HFF-Myc (cell line): Measurements from ENCODE around the gene HEPACAM.
"Not testable (repeated sequence)": the region's sequence is repeated elsewhere in the genome, so short reads cannot be mapped to it uniquely, and the experiment has no call there.

Experiments
- DNase-seq: peaks from one replicate; pipeline ENCODE4 v3.0.0-alpha.2; 2011; ENCODE audit warnings: low read depth; ENCODE audit errors: extremely low read depth
- H3K4me3 ChIP-seq: replicated peaks from 2 replicates; pipeline ENCODE4 v1.5.1; 2011; ENCODE audit warnings: low read depth, mild to moderate bottlenecking, control low read depth, low read length
- TF ChIP-seq, protein P1 (sequence below): IDR thresholded peaks from 2 replicates; pipeline ENCODE4 v1.5.1; 2012; ENCODE audit warnings: mild to moderate bottlenecking, low read depth, low read length, control low read depth; ENCODE audit errors: missing control alignments

The HEPACAM gene

DNA sequence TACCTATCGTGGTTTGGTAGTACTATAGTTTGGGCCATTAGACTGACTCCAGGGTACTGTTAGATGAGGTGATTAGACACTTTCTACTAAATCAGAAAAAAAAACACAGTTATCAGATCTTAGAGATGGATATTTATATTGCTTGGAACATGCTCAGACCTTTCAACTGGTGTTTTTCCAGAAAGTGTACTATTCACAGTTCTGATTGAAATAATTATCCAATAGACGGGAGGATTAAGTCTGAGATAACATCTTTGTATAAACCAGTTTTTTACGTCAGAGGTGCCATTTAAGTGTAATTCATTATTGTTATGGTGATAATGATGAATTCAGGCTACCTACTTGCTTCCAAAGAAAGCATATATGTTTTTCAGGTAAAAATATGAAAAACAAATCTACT lies 40.7 kb upstream of the HEPACAM start:
- DNase-seq, result no peak
- no peak overlapping the region for H3K4me3 ChIP-seq
- TF ChIP-seq, protein P1, sequence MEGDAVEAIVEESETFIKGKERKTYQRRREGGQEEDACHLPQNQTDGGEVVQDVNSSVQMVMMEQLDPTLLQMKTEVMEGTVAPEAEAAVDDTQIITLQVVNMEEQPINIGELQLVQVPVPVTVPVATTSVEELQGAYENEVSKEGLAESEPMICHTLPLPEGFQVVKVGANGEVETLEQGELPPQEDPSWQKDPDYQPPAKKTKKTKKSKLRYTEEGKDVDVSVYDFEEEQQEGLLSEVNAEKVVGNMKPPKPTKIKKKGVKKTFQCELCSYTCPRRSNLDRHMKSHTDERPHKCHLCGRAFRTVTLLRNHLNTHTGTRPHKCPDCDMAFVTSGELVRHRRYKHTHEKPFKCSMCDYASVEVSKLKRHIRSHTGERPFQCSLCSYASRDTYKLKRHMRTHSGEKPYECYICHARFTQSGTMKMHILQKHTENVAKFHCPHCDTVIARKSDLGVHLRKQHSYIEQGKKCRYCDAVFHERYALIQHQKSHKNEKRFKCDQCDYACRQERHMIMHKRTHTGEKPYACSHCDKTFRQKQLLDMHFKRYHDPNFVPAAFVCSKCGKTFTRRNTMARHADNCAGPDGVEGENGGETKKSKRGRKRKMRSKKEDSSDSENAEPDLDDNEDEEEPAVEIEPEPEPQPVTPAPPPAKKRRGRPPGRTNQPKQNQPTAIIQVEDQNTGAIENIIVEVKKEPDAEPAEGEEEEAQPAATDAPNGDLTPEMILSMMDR, result no peak

DNA sequence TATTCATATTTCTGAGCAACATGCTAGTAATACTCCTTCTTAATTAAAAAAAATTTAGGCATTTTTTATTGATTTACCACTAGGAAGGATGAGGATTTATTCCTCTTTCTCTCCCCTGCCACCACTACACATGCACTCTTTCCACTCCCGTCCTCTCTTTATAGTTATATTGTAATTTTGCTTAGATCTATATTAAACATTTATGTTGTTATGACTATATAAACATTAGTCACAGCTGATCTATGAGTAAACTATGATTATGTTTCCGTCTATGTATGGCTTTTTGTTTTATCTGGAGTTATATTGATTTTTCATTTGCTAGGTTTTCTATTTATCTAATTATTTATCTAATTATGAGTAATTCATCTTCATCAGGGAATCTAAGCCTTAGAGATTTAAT lies 36.0 kb upstream of the HEPACAM start:
- no peak for DNase-seq
- TF ChIP-seq, protein P1, result no peak
- no peak overlapping the region for H3K4me3 ChIP-seq

DNA sequence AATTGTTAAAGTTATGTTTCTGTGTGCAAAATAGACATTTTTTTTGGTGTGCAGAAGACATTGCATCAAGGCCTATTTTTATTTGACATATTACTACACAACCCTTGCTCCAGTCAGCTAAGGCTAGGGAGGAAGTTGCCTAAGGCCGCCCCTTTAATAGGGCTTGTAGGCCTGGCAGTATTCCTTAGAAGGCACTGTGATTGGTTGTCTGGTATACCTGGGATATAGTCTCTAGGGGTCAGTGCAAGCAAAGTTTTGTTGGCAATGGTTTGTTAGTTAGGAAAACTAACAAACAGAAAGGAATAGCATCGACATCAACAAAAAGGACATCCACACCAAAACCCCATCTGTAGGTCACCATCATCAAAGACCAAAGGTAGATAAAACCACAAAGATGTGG lies 35.1 kb upstream of the HEPACAM start:
- TF ChIP-seq, protein P1, result no peak
- no peak for DNase-seq
- H3K4me3 ChIP-seq, result no peak overlapping the region

DNA sequence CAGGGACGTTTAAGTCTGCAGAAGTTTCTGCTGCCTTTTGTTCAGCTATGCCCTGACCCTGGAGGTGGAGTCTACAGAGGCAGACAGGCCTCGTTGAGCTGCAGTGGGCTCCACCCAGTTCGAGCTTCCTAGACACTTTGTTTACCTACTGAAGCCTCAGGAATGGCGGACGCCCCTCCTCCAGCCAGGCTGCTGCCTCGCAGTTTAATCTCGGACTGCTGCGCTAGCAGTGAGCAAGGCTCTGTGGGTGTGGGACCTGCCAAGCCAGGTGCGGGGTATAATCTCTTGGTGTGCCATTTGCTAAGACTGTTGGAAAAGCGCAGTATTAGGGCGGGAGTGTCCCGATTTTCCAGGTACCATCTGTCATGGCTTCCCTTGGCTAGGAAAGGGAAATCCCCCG lies 32.4 kb upstream of the HEPACAM start:
- H3K4me3 ChIP-seq, DNase-seq: not testable (repeated sequence)

DNA sequence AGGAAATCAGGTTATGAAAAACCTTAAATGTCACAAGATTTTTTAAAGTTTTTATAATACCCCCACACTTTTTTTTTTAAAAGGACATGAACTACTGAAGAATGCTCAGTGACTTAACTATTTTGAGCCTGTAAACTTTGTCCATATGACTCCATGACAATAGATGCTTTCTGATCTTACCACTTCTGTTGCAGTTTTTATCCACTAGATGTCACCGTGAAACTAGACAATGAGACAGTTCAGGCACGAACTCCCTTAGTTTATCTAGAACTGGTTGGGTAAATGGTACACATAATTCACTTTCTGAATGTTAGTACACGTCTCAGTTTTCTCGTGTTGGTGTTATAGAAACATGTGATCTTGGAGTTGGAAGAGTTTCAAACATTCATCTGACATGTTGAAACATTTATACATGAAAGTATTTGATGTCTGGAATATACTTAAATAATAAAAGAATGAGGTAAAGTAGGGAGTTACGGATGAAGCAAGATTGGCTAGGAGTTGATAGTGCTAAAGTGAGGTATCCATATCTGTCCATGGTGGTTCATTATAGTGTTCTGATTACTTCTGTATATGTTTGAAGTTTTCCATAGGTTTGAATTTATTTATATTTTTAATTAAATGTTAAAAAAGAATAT lies 26.2 kb upstream of the HEPACAM start:
- TF ChIP-seq, protein P1, result peak; percentile 61
- H3K4me3 ChIP-seq, result no peak overlapping the region
- DNase-seq, result peak; percentile 75

DNA sequence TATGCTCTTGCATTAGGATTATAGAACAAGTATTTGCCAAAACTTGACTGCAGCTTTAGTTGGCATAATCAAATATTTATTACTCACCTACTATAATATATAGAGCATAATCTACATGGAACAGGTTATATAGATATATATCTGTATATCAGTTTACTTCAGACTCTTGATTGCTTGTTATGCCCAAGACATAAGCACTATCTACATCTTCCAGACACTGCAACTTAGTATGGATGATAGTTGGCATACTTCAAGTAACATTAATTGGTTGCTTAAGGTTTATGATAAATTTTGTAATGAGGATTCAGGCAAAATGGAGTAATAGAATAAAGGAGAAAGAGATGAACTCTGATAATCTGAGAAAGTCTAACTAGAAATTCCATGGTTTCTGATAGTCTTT lies 19.2 kb upstream of the HEPACAM start:
- no peak for DNase-seq
- H3K4me3 ChIP-seq, result peak overlapping the region; percentile 55
- TF ChIP-seq, protein P1, result no peak

DNA sequence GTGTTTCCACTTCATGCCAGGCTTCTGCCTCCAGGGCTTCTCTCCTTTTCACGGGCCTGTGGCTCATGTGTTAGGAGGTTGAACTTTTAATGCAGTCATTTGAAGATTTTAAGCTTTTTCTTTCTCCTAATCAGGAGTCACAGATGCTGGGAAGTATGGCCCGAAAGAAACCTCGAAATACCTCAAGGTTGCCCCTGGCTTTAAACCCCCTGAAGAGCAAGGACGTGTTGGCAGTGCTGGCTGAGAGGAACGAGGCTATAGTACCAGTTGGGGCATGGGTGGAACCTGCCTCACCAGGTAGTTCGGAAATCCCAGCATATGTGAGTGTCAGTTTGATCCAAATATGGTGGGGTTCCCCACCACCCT lies 18.7 kb upstream of the HEPACAM start:
- DNase-seq, result no peak
- TF ChIP-seq, protein P1, result no peak
- H3K4me3 ChIP-seq, result peak overlapping the region; percentile 55
